Caco-2 (cell line): ENCODE data around the gene IL1RAPL1. TPM values are rescaled to one million over a fixed set of nuclear protein-coding genes. Genes with fewer than 3 reads are reported as not detected.

Experiments
- BruUV-seq: library from RNA; stranded (reverse); fragments of 400-500 nt; replicated peaks from 2 replicates; lab custom pipeline; 2021; lab: Mats Ljungman, UMichigan
- CTCF ChIA-PET: fragments of 300-600 bp; sonication (Branson Sonifier 250); formaldehyde crosslinking; loops from one replicate; lab custom pipeline; 2022; ENCODE audit warnings: antibody characterized with exemption; lab: Charles Lee
- POLR2A ChIA-PET: fragments of 300-600 bp; sonication (Branson Sonifier 250); formaldehyde crosslinking; loops from one replicate; lab custom pipeline; 2022; ENCODE audit warnings: antibody characterized with exemption; lab: Charles Lee
- DNase-seq, 2 experiments: peaks; one replicate each; pipeline versions ENCODE4 v3.0.0 to v3.0.0-alpha.2; 2020 to 2022
- H3K27me3 ChIP-seq: replicated peaks from 2 replicates; pipeline ENCODE4 v1.6.0; 2011; ENCODE audit warnings: low read length; ENCODE audit not compliant: control insufficient read depth, insufficient read depth
- H3K36me3 ChIP-seq: 2 replicates; pipeline ENCODE4 v1.5.1; 2011; ENCODE audit warnings: low read length; ENCODE audit not compliant: control insufficient read depth, insufficient read depth
- H3K4me1 ChIP-seq: fragments of 250-450 bp; sonication (Bioruptor Pico); 2 replicates; pipeline ENCODE4 v1.5.1; 2020; ENCODE audit warnings: mild to moderate bottlenecking
- H3K4me3 ChIP-seq: 2 replicates; pipeline ENCODE4 v1.5.1; 2011; ENCODE audit warnings: low read depth, mild to moderate bottlenecking, control low read depth, low read length
- H3K9me3 ChIP-seq: fragments of 250-450 bp; sonication (Bioruptor Pico); 2 replicates; pipeline ENCODE4 v1.5.1; 2020; ENCODE audit warnings: mild to moderate bottlenecking, moderate library complexity
- H3K27ac Mint-ChIP-seq: one replicate; pipeline ENCODE4 v1.8.0; 2022; ENCODE audit warnings: mixed read lengths; ENCODE audit not compliant: unreplicated experiment
- H3K27me3 Mint-ChIP-seq: one replicate; pipeline ENCODE4 v1.8.0; 2022; ENCODE audit warnings: mixed read lengths; ENCODE audit not compliant: insufficient read depth, unreplicated experiment
- H3K36me3 Mint-ChIP-seq: one replicate; pipeline ENCODE4 v1.8.0; 2022; ENCODE audit warnings: mild to moderate bottlenecking, mixed read lengths; ENCODE audit not compliant: insufficient read depth, unreplicated experiment
- H3K4me1 Mint-ChIP-seq: one replicate; pipeline ENCODE4 v1.8.0; 2022; ENCODE audit warnings: low read depth, mixed read lengths; ENCODE audit not compliant: unreplicated experiment
- H3K4me3 Mint-ChIP-seq: one replicate; pipeline ENCODE4 v1.8.0; 2022; ENCODE audit warnings: mild to moderate bottlenecking, moderate library complexity, mixed read lengths; ENCODE audit not compliant: unreplicated experiment
- H3K9me3 Mint-ChIP-seq: one replicate; pipeline ENCODE4 v1.8.0; 2022; ENCODE audit warnings: mixed read lengths; ENCODE audit not compliant: unreplicated experiment
- CTCF ChIP-seq, 2 experiments: fragments of 200-600 bp in 1 of 2; IDR thresholded peaks; 1 replicate in 1 of 2; 2 replicates in 1 of 2; pipeline versions ENCODE4 v1.5.1 to v1.8.0; 2011 to 2022; ENCODE audit warnings: antibody characterized with exemption in 1 of 2, control low read depth in 1 of 2, inconsistent platforms in 1 of 2, low read depth in 1 of 2, low read length in 1 of 2, mild to moderate bottlenecking in 1 of 2, moderate library complexity in 1 of 2; ENCODE audit not compliant: insufficient read depth in 1 of 2, severe bottlenecking in 1 of 2, unreplicated experiment in 1 of 2
- intact Hi-C: fragments of 100-400 bp; cut with micrococcal nuclease; formaldehyde crosslinking; loops from one replicate; pipeline ENCODE4 v1.10.0; 2022; ENCODE audit not compliant: unreplicated experiment
- total RNA-seq: library from RNA; stranded (reverse); gene quantifications from 2 replicates; pipeline ENCODE4 v1.2.3, GENCODE V29; 2022

The IL1RAPL1 gene
- total RNA-seq, 1 experiment from 2014 or later, result not detected

GRCh38 chrX:29233592-29234183, 646.4 kb downstream of the IL1RAPL1 start:
- TF ChIP-seq CTCF (IDR thresholded peaks at IDR 0.05; ENCODE audit: insufficient read depth in 1 of 2, low read depth in 1 of 2, low read length in 1 of 2, severe bottlenecking in 1 of 2, unreplicated experiment in 1 of 2), result no peak
- H3K9me3 Mint-ChIP-seq, result no peaks in the 10 kb centered on the region
- H3K27me3 ChIP-seq, result no peaks in the 10 kb centered on the region
- no peak for DNase-seq
- H3K36me3 Mint-ChIP-seq, result no peaks in the 10 kb centered on the region
- H3K36me3 ChIP-seq, result no peaks in the 10 kb centered on the region
- ChIA-PET POLR2A (no interaction called here), CTCF (no interaction called here)
- H3K4me1 ChIP-seq, result no peaks in the 10 kb centered on the region
- H3K27me3 Mint-ChIP-seq, result no peaks in the 10 kb centered on the region
- H3K9me3 ChIP-seq, result no peaks in the 10 kb centered on the region
- no peak overlapping the region for H3K4me3 Mint-ChIP-seq
- no peaks in the 10 kb centered on the region for H3K4me1 Mint-ChIP-seq
- intact Hi-C loops, result no loop called here
- no TSS peak for BruUV-seq
- H3K27ac Mint-ChIP-seq, result no peak overlapping the region
- no peak overlapping the region for H3K4me3 ChIP-seq

GRCh38 chrX:29237972-29238371, 650.7 kb downstream of the IL1RAPL1 start:
- no peaks in the 10 kb centered on the region for H3K36me3 Mint-ChIP-seq
- Histone ChIP-seq H3K36me3 (no peaks in the 10 kb centered on the region), H3K27me3 (no peaks in the 10 kb centered on the region), H3K4me1 (no peaks in the 10 kb centered on the region), H3K9me3 (no peaks in the 10 kb centered on the region), H3K4me3 (no peak overlapping the region)
- H3K9me3 Mint-ChIP-seq, result no peaks in the 10 kb centered on the region
- BruUV-seq, result no TSS peak
- intact Hi-C loops, result no loop called here
- H3K27me3 Mint-ChIP-seq, result no peaks in the 10 kb centered on the region
- no peak for DNase-seq
- POLR2A ChIA-PET, result no interaction called here
- CTCF ChIA-PET, result no interaction called here
- H3K4me3 Mint-ChIP-seq, result no peak overlapping the region
- H3K27ac Mint-ChIP-seq, result no peak overlapping the region
- no peaks in the 10 kb centered on the region for H3K4me1 Mint-ChIP-seq
- no peak for TF ChIP-seq CTCF (IDR thresholded peaks at IDR 0.05; ENCODE audit: insufficient read depth in 1 of 2, low read depth in 1 of 2, low read length in 1 of 2, severe bottlenecking in 1 of 2, unreplicated experiment in 1 of 2)

GRCh38 chrX:29241809-29242208, 654.6 kb downstream of the IL1RAPL1 start:
- no peak overlapping the region for H3K4me3 Mint-ChIP-seq
- H3K4me3 ChIP-seq, result no peak overlapping the region
- ChIA-PET CTCF (no interaction called here), POLR2A (no interaction called here)
- no peaks in the 10 kb centered on the region for H3K27me3 ChIP-seq
- BruUV-seq, result no TSS peak
- no peaks in the 10 kb centered on the region for H3K9me3 Mint-ChIP-seq
- intact Hi-C loops, result no loop called here
- no peaks in the 10 kb centered on the region for H3K27me3 Mint-ChIP-seq
- no peaks in the 10 kb centered on the region for H3K9me3 ChIP-seq
- no peaks in the 10 kb centered on the region for H3K36me3 Mint-ChIP-seq
- no peaks in the 10 kb centered on the region for H3K36me3 ChIP-seq
- no peak for DNase-seq
- no peak for TF ChIP-seq CTCF (IDR thresholded peaks at IDR 0.05; ENCODE audit: insufficient read depth in 1 of 2, low read depth in 1 of 2, low read length in 1 of 2, severe bottlenecking in 1 of 2, unreplicated experiment in 1 of 2)
- no peaks in the 10 kb centered on the region for H3K4me1 Mint-ChIP-seq
- H3K4me1 ChIP-seq, result no peaks in the 10 kb centered on the region
- no peak overlapping the region for H3K27ac Mint-ChIP-seq
